ENCODE data around the gene CD70. TPM values are rescaled to one million over a fixed set of nuclear protein-coding genes. Genes with fewer than 3 reads are reported as not detected.

Gene CD70
- total and polyA plus RNA-seq, 12 donors, result 0.49 TPM; not detected in 11

DNA sequence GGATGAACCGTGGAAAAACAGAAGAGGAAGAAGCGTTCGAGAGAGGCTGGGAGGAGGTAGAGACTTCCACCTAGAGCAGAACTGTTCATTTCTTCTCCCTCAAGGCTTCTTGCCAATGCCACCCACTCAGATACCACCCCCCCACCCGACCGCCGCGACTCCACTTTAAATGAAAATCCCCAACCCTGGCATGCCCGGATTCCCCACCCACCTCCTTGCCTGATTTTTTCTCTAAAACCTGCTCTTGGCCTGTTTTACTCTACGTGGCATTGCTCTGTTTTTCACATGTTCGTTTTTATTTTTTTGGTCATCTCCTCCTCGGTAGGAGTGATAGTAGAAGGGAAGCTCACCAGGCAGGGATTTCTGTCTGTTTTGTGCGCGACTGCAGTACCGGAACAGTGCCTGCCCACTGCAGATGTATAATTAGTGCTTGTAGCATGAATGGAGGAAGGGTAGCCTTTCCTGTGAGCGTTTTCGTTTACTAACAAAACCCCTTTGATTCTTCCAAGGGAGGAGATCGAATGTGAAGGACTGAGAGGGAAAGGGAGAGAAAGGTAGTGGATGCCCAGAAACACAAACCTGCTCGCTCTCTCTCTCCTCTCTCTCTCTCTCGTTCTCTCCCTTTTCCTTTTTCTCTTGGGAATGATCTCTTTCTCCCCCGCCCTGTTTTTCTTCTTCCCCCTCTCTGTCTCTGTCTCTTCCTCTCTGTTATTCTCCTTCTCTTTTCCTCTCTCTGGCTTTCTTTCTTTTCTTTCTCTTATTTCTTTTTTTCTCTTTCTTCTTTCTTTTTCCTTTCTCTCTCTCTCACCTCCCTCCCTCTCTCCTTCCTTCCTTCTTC lies 2.2 kb downstream of the CD70 start:
- DNase-seq, result no peak
- TF ChIP-seq, protein P1, sequence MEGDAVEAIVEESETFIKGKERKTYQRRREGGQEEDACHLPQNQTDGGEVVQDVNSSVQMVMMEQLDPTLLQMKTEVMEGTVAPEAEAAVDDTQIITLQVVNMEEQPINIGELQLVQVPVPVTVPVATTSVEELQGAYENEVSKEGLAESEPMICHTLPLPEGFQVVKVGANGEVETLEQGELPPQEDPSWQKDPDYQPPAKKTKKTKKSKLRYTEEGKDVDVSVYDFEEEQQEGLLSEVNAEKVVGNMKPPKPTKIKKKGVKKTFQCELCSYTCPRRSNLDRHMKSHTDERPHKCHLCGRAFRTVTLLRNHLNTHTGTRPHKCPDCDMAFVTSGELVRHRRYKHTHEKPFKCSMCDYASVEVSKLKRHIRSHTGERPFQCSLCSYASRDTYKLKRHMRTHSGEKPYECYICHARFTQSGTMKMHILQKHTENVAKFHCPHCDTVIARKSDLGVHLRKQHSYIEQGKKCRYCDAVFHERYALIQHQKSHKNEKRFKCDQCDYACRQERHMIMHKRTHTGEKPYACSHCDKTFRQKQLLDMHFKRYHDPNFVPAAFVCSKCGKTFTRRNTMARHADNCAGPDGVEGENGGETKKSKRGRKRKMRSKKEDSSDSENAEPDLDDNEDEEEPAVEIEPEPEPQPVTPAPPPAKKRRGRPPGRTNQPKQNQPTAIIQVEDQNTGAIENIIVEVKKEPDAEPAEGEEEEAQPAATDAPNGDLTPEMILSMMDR (IDR thresholded peaks at IDR 0.05), result no peak
- Histone ChIP-seq H3K9me3 (no peaks in the 10 kb centered on the region), H3K4me3 (no peak overlapping the region), H3K36me3 (no peaks in the 10 kb centered on the region), H3K27ac (no peak overlapping the region), H3K27me3 (peaks cover 22 to 100% (median 96%) of the 10 kb centered on the region in 7 donors), H3K4me1 (peaks cover 0 to 45% (median 19%) of the 10 kb centered on the region in 9 donors)
- intact Hi-C loops (cut with DNase I), result loop anchor here in 1 of 10 donors (1.0 kb wide), 1 partner anchor 31 kb away; no protein-coding TSS in a partner anchor
- no peak for ATAC-seq
- 2 to 5% methylated on average over 20 of the region's 20 CpGs for WGBS, 2 donors

- no peaks in the 10 kb centered on the region for H3K9me3 ChIP-seq
- ATAC-seq (no peak), DNase-seq (no peak)
- H3K27me3 ChIP-seq, result peaks cover 22 to 99% (median 93%) of the 10 kb centered on the region in 7 donors
- H3K27ac ChIP-seq, result no peak overlapping the region
- H3K36me3 ChIP-seq, result no peaks in the 10 kb centered on the region
- intact Hi-C loops (cut with DNase I), result loop anchor here in 1 of 10 donors (1.0 kb wide), 1 partner anchor 31 kb away; no protein-coding TSS in a partner anchor
- WGBS, 2 donors, result 5 to 6% methylated on average over 9 of the region's 9 CpGs
- TF ChIP-seq, protein P1 (IDR thresholded peaks at IDR 0.05), result no peak
- H3K4me1 ChIP-seq, result peaks cover 0 to 45% (median 19%) of the 10 kb centered on the region in 9 donors
- H3K4me3 ChIP-seq, result no peak overlapping the region
Observed at GRCh38 chr19:6587998-6588507, 2.9 kb downstream of the CD70 start.

DNA sequence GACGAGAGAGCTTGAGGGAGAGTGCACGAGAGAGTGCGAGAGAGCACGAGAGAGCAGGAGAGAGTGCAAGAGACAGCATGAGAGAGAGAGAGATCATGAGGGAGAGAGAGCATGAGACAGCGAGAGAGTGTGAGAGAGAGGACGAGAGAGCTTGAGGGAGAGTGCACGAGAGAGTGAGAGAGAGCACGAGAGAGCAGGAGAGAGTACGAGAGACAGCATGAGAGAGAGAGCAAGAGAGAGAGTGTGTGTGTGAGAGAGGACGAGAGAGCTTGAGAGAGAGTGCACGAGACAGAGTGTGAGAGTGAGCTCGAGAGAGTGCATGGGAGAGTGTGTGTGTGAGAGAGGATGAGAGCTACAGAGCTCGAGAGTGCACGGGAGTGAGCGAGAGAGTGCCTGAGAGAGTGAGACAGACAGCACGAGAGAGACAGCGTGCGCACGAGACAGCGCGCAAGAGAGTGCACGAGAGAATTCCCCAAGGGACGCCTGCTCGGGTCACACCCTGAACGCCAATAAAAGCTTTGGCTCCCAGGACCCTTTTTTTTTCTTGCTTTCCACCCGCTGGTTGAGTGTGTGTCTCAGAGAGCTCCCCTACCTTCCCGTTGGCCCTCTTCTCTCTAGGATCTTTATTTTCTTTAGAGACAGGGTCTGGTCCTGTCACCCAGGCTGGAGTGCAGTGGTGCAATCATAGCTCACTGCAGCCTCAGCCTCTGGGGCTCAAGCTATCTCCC lies 3.7 kb downstream of the CD70 start:
- 1 to 2% methylated on average over 27 of the region's 27 CpGs for whole genome bisulfite sequencing, 2 donors
- H3K36me3 ChIP-seq, result no peaks in the 10 kb centered on the region
- no peaks in the 10 kb centered on the region for H3K9me3 ChIP-seq
- peaks cover 20 to 100% (median 90%) of the 10 kb centered on the region in 7 donors for H3K27me3 ChIP-seq
- no peak overlapping the region for H3K27ac ChIP-seq
- DNase-seq (no peak), ATAC-seq (peak in 6 of 8 donors; percentile 21 to 27 (median 24))
- intact Hi-C loops (cut with DNase I), result no loop called here
- peak overlapping the region in 1 of 10 donors; percentile 9 for H3K4me3 ChIP-seq
- TF ChIP-seq, protein P1 (IDR thresholded peaks at IDR 0.05), result no peak
- H3K4me1 ChIP-seq, result peaks cover 0 to 45% (median 19%) of the 10 kb centered on the region in 9 donors

- Histone ChIP-seq H3K9me3 (no peaks in the 10 kb centered on the region), H3K36me3 (no peaks in the 10 kb centered on the region), H3K4me3 (no peak overlapping the region), H3K27me3 (peaks cover 19 to 95% (median 85%) of the 10 kb centered on the region in 7 donors), H3K4me1 (peaks cover 0 to 45% (median 19%) of the 10 kb centered on the region in 9 donors), H3K27ac (no peak overlapping the region)
- TF ChIP-seq, protein P1 (IDR thresholded peaks at IDR 0.05), result no peak
- ATAC-seq (no peak), DNase-seq (no peak)
- intact Hi-C loops (cut with DNase I), result no loop called here
- WGBS, 2 donors, result 2 to 10% methylated on average over 4 of the region's 4 CpGs
Observed at GRCh38 chr19:6586726-6587092, 4.2 kb downstream of the CD70 start.

Data from heart right ventricle (tissue), 16 donors.